ENCODE data around the gene NUCKS1.
A peak's percentile ranks its signal among the peaks of the same experiment; 100 is the strongest.

Gene NUCKS1

GRCh38 chr1:205777994-205778393 lies 28.0 kb upstream of the NUCKS1 start:
- no peaks in the 10 kb centered on the region for H3K9me3 Mint-ChIP-seq

GRCh38 chr1:205775717-205776056 lies 25.7 kb upstream of the NUCKS1 start:
- H3K27me3 Mint-ChIP-seq, result no peaks in the 10 kb centered on the region
- peaks cover 13% of the 10 kb centered on the region for H3K36me3 Mint-ChIP-seq (ENCODE audit: low read depth)
- H3K4me3 Mint-ChIP-seq, result peak overlapping the region; percentile 87
- peak overlapping the region; percentile 93 for H3K27ac Mint-ChIP-seq
- H3K4me1 Mint-ChIP-seq (ENCODE audit: low read depth), result peaks cover 52% of the 10 kb centered on the region
- no peaks in the 10 kb centered on the region for H3K9me3 Mint-ChIP-seq

More at GRCh38 chr1:205777994-205778393, 28.0 kb upstream of the NUCKS1 start:
- Mint-ChIP-seq H3K4me3 (no peak overlapping the region), H3K4me1 (ENCODE audit: low read depth) (peaks cover 36% of the 10 kb centered on the region), H3K36me3 (ENCODE audit: low read depth) (peaks cover 4% of the 10 kb centered on the region), H3K27ac (no peak overlapping the region), H3K27me3 (no peaks in the 10 kb centered on the region)

GRCh38 chr1:205775015-205775716 lies 25.2 kb upstream of the NUCKS1 start, which contains the start of gene RAB29:
TSS of gene RAB29 (minus strand) at chr1:205775482. CDS start at chr1:205774956, 526 bp downstream.
- H3K4me3 Mint-ChIP-seq, result peak within 1 kb of the TSS; percentile 87
- H3K36me3 Mint-ChIP-seq (ENCODE audit: low read depth), result peaks cover 18% of the 10 kb centered on the region
- peak within 1 kb of the TSS; percentile 93 for H3K27ac Mint-ChIP-seq
- peaks cover 57% of the 10 kb centered on the region for H3K4me1 Mint-ChIP-seq (ENCODE audit: low read depth)
- no peaks in the 10 kb centered on the region for H3K9me3 Mint-ChIP-seq
- no peaks in the 10 kb centered on the region for H3K27me3 Mint-ChIP-seq

GRCh38 chr1:205774198-205775014 lies 24.4 kb upstream of the NUCKS1 start:
- H3K9me3 Mint-ChIP-seq, result no peaks in the 10 kb centered on the region
- H3K4me1 Mint-ChIP-seq (ENCODE audit: low read depth), result peaks cover 60% of the 10 kb centered on the region
- H3K27me3 Mint-ChIP-seq, result no peaks in the 10 kb centered on the region
- H3K27ac Mint-ChIP-seq, result peak overlapping the region; percentile 93
- peaks cover 26% of the 10 kb centered on the region for H3K36me3 Mint-ChIP-seq (ENCODE audit: low read depth)
- peak overlapping the region; percentile 87 for H3K4me3 Mint-ChIP-seq

- Mint-ChIP-seq H3K4me1 (ENCODE audit: low read depth) (peaks cover 64% of the 10 kb centered on the region), H3K4me3 (peak overlapping the region; percentile 87), H3K27me3 (no peaks in the 10 kb centered on the region), H3K36me3 (ENCODE audit: low read depth) (peaks cover 33% of the 10 kb centered on the region), H3K27ac (peak overlapping the region; percentile 84), H3K9me3 (no peaks in the 10 kb centered on the region)
These were observed 22.6 kb upstream of the NUCKS1 start for GRCh38 chr1:205772607-205773032.

- Mint-ChIP-seq H3K4me3 (no peak overlapping the region), H3K27me3 (no peaks in the 10 kb centered on the region), H3K9me3 (no peaks in the 10 kb centered on the region), H3K36me3 (ENCODE audit: low read depth) (peaks cover 42% of the 10 kb centered on the region), H3K27ac (no peak overlapping the region), H3K4me1 (ENCODE audit: low read depth) (peaks cover 62% of the 10 kb centered on the region)
These were observed 20.6 kb upstream of the NUCKS1 start for GRCh38 chr1:205770618-205771017.

GRCh38 chr1:205769641-205770365 lies 19.8 kb upstream of the NUCKS1 start:
- H3K36me3 Mint-ChIP-seq (ENCODE audit: low read depth), result peaks cover 42% of the 10 kb centered on the region
- no peaks in the 10 kb centered on the region for H3K27me3 Mint-ChIP-seq
- no peak overlapping the region for H3K27ac Mint-ChIP-seq
- no peaks in the 10 kb centered on the region for H3K9me3 Mint-ChIP-seq
- H3K4me3 Mint-ChIP-seq, result no peak overlapping the region
- peaks cover 59% of the 10 kb centered on the region for H3K4me1 Mint-ChIP-seq (ENCODE audit: low read depth)

- Mint-ChIP-seq H3K4me3 (no peak overlapping the region), H3K27ac (peak overlapping the region; percentile 61), H3K4me1 (ENCODE audit: low read depth) (peaks cover 49% of the 10 kb centered on the region), H3K27me3 (no peaks in the 10 kb centered on the region), H3K9me3 (no peaks in the 10 kb centered on the region), H3K36me3 (ENCODE audit: low read depth) (peaks cover 42% of the 10 kb centered on the region)
These were observed 17.3 kb upstream of the NUCKS1 start for GRCh38 chr1:205767248-205767647.

- Mint-ChIP-seq H3K9me3 (no peaks in the 10 kb centered on the region), H3K27me3 (no peaks in the 10 kb centered on the region), H3K4me3 (no peak overlapping the region), H3K4me1 (ENCODE audit: low read depth) (peaks cover 42% of the 10 kb centered on the region), H3K27ac (no peak overlapping the region), H3K36me3 (ENCODE audit: low read depth) (peaks cover 40% of the 10 kb centered on the region)
These were observed 16.6 kb upstream of the NUCKS1 start for GRCh38 chr1:205766570-205766969.

GRCh38 chr1:205766038-205766437 lies 16.1 kb upstream of the NUCKS1 start:
- Mint-ChIP-seq H3K9me3 (no peaks in the 10 kb centered on the region), H3K4me3 (no peak overlapping the region), H3K4me1 (ENCODE audit: low read depth) (peaks cover 37% of the 10 kb centered on the region), H3K36me3 (ENCODE audit: low read depth) (peaks cover 36% of the 10 kb centered on the region), H3K27me3 (no peaks in the 10 kb centered on the region), H3K27ac (no peak overlapping the region)

GRCh38 chr1:205764578-205764977 lies 14.6 kb upstream of the NUCKS1 start:
- Mint-ChIP-seq H3K36me3 (ENCODE audit: low read depth) (peaks cover 22% of the 10 kb centered on the region), H3K27ac (no peak overlapping the region), H3K4me1 (ENCODE audit: low read depth) (peaks cover 26% of the 10 kb centered on the region), H3K4me3 (no peak overlapping the region), H3K27me3 (no peaks in the 10 kb centered on the region), H3K9me3 (no peaks in the 10 kb centered on the region)

GRCh38 chr1:205763980-205764379 lies 14.0 kb upstream of the NUCKS1 start:
- Mint-ChIP-seq H3K27me3 (no peaks in the 10 kb centered on the region), H3K9me3 (no peaks in the 10 kb centered on the region), H3K36me3 (ENCODE audit: low read depth) (peaks cover 17% of the 10 kb centered on the region), H3K4me1 (ENCODE audit: low read depth) (peaks cover 24% of the 10 kb centered on the region), H3K4me3 (no peak overlapping the region), H3K27ac (no peak overlapping the region)

GRCh38 chr1:205760606-205761005 lies 10.6 kb upstream of the NUCKS1 start:
- peaks cover 8% of the 10 kb centered on the region for H3K36me3 Mint-ChIP-seq (ENCODE audit: low read depth)
- peaks cover 18% of the 10 kb centered on the region for H3K4me1 Mint-ChIP-seq (ENCODE audit: low read depth)
- no peak overlapping the region for H3K4me3 Mint-ChIP-seq
- no peaks in the 10 kb centered on the region for H3K9me3 Mint-ChIP-seq
- H3K27ac Mint-ChIP-seq, result peak overlapping the region; percentile 29
- no peaks in the 10 kb centered on the region for H3K27me3 Mint-ChIP-seq

GRCh38 chr1:205756552-205756951 lies 6.6 kb upstream of the NUCKS1 start:
- no peaks in the 10 kb centered on the region for H3K27me3 Mint-ChIP-seq
- H3K27ac Mint-ChIP-seq, result no peak overlapping the region
- peaks cover 4% of the 10 kb centered on the region for H3K36me3 Mint-ChIP-seq (ENCODE audit: low read depth)
- no peak overlapping the region for H3K4me3 Mint-ChIP-seq
- peaks cover 7% of the 10 kb centered on the region for H3K4me1 Mint-ChIP-seq (ENCODE audit: low read depth)
- no peaks in the 10 kb centered on the region for H3K9me3 Mint-ChIP-seq

GRCh38 chr1:205754857-205755256 lies 4.9 kb upstream of the NUCKS1 start:
- Mint-ChIP-seq H3K9me3 (no peaks in the 10 kb centered on the region), H3K36me3 (ENCODE audit: low read depth) (peaks cover 8% of the 10 kb centered on the region), H3K27ac (no peak overlapping the region), H3K4me1 (ENCODE audit: low read depth) (peaks cover 20% of the 10 kb centered on the region), H3K4me3 (no peak overlapping the region), H3K27me3 (no peaks in the 10 kb centered on the region)

Data from stimulated activated naive CD8-positive, alpha-beta T cell treated with anti-CD3 and anti-CD28 coated beads, Interleukin-15, Interleukin-2, amounts not matched to agents 100 ng/mL and 50 ng/mL, for 24 hours (primary cell).